ENCODE data around the gene APBB1. TPM values are rescaled to one million over a fixed set of nuclear protein-coding genes. Genes with fewer than 3 reads are reported as not detected.

APBB1 gene
- total RNA-seq, 1 experiment from 2014 or later = 34.8 TPM

DNA sequence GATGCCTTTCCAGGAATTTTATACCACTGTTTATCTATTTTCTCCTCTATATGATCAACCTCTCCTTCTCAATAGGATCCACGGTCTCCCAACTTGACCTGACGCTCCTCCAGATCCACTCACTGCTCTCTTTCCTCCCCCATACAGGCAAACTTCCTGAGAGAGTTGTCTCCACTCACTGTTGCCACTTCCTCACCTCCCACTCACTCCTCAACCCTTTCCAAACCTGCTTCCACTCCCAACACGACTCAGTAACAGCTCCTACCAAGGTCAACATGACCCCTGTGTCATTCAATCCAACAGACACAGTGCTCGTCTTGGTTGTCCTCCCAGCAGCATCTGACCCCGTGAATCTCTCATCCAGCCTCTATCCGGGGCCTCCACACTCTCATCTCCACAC lies 3.1 kb downstream of the APBB1 start:
- no peak overlapping the region for H3K27ac Mint-ChIP-seq
- Histone ChIP-seq H2AFZ (ENCODE audit: low read length) (no peak overlapping the region), H3T11ph (ENCODE audit: low read length) (no peak overlapping the region), H3K27me3 (ENCODE audit: insufficient read depth, low read length) (peaks cover 5% of the 10 kb centered on the region; the same call in 1 of the 2 replicates), H3K23me2 (ENCODE audit: insufficient read length, low read depth, low read length, poor library complexity, severe bottlenecking) (peaks cover 6% of the 10 kb centered on the region), H4K20me1 (ENCODE audit: control insufficient read depth, insufficient read depth, insufficient read length) (no peaks in the 10 kb centered on the region), H3K9ac (ENCODE audit: extremely low read depth, insufficient read length, low read length) (no peak overlapping the region), H4K91ac (ENCODE audit: insufficient read length, low read depth, low read length) (no peak overlapping the region), H3K14ac (ENCODE audit: insufficient read depth, low read length) (no peak overlapping the region), H3K18ac (ENCODE audit: insufficient read length, low read depth, low read length) (no peak overlapping the region), H3K4me1 (ENCODE audit: insufficient read depth, low read length) (0 out of 2 replicates have a peak, but pooled peaks cover 3% of the 10 kb centered on the region), H3K9me3 (ENCODE audit: control insufficient read depth, low read depth, low read length) (no peaks in the 10 kb centered on the region), H2BK120ac (ENCODE audit: low read depth, low read length, poor library complexity, severe bottlenecking) (no peak overlapping the region), H3K56ac (ENCODE audit: insufficient read length, low read depth, low read length) (no peak overlapping the region), H2BK15ac (ENCODE audit: low read depth, low read length) (no peak overlapping the region), H2BK12ac (ENCODE audit: insufficient read length, low read depth, low read length) (no peak overlapping the region), H4K8ac (replicated peaks; ENCODE audit: insufficient read length, low read depth, low read length) (no peak overlapping the region), H3K23ac (ENCODE audit: insufficient read length, low read depth, low read length) (no peak overlapping the region), H2BK5ac (ENCODE audit: insufficient read length, low read length) (no peak overlapping the region), H3K4me2 (ENCODE audit: insufficient read depth, insufficient read length, low read length) (no peak overlapping the region), H2AK5ac (ENCODE audit: insufficient read length, low read length) (no peak overlapping the region), H3K27ac (ENCODE audit: insufficient read length, low read depth, low read length) (no peak overlapping the region), H3K4ac (ENCODE audit: low read depth, low read length) (no peak overlapping the region), H3K79me1 (ENCODE audit: insufficient read depth, low read depth, low read length, poor library complexity, severe bottlenecking) (no peaks in the 10 kb centered on the region), H3K79me2 (ENCODE audit: insufficient read depth, low read length) (no peaks in the 10 kb centered on the region), H4K5ac (ENCODE audit: insufficient read length, low read depth, low read length) (no peak overlapping the region), H2BK20ac (ENCODE audit: low read depth, low read length, poor library complexity, severe bottlenecking) (no peak overlapping the region)
- WGBS (ENCODE audit: extremely low coverage, insufficient read length, low lambda C conversion rate) = no CpG with 5 or more reads among the region's 6 CpGs
- H3K9me3 Mint-ChIP-seq = no peaks in the 10 kb centered on the region
- H3K36me3 Mint-ChIP-seq (ENCODE audit: insufficient read depth in 1 of 3, low read depth in 3 of 3) = no peaks in the 10 kb centered on the region
- no peak for DNase-seq
- TF ChIP-seq, protein P1, sequence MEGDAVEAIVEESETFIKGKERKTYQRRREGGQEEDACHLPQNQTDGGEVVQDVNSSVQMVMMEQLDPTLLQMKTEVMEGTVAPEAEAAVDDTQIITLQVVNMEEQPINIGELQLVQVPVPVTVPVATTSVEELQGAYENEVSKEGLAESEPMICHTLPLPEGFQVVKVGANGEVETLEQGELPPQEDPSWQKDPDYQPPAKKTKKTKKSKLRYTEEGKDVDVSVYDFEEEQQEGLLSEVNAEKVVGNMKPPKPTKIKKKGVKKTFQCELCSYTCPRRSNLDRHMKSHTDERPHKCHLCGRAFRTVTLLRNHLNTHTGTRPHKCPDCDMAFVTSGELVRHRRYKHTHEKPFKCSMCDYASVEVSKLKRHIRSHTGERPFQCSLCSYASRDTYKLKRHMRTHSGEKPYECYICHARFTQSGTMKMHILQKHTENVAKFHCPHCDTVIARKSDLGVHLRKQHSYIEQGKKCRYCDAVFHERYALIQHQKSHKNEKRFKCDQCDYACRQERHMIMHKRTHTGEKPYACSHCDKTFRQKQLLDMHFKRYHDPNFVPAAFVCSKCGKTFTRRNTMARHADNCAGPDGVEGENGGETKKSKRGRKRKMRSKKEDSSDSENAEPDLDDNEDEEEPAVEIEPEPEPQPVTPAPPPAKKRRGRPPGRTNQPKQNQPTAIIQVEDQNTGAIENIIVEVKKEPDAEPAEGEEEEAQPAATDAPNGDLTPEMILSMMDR (conservative IDR thresholded peaks at IDR 0.05) = no peak
- peaks cover 15% of the 10 kb centered on the region for H3K27me3 Mint-ChIP-seq (ENCODE audit: low read depth)
- H3K4me3 Mint-ChIP-seq = no peak overlapping the region
- H3K4me1 Mint-ChIP-seq = peaks cover 9 to 10% of the 10 kb centered on the region in 2 experiments

Data from H9 (cell line).